OCI-LY7 (cell line): Measurements from ENCODE around the gene B4GALNT4. TPM values are rescaled to one million over a fixed set of nuclear protein-coding genes. Genes with fewer than 3 reads are reported as not detected.

Source experiments
- BruUV-seq: library from RNA; stranded (reverse); fragments of 400-500 nt; replicated peaks from 2 replicates; lab custom pipeline; 2021; lab: Mats Ljungman, UMichigan
- CTCF ChIA-PET: fragments of 300-600 bp; sonication (Branson Sonifier 250); formaldehyde crosslinking; loops from one replicate; lab custom pipeline; 2022; ENCODE audit warnings: antibody characterized with exemption; ENCODE audit not compliant: unreplicated experiment; lab: Charles Lee
- POLR2A ChIA-PET: fragments of 300-600 bp; sonication (Branson Sonifier 250); formaldehyde crosslinking; loops from one replicate; lab custom pipeline; 2022; ENCODE audit warnings: antibody characterized with exemption; lab: Charles Lee
- DNase-seq: peaks from one replicate; pipeline ENCODE4 v3.0.0-alpha.2; 2015; ENCODE audit warnings: low spot score
- H2AFZ ChIP-seq: fragments of 200-600 bp; sonication (generic), shearing (Covaris generic); 2 replicates; pipeline ENCODE4 v1.6.1; 2014; ENCODE audit warnings: mild to moderate bottlenecking, antibody characterized with exemption, low read length, moderate library complexity
- H3K27ac ChIP-seq: fragments of 200-600 bp; sonication (generic); 2 replicates; pipeline ENCODE4 v1.5.1; 2014; ENCODE audit warnings: mixed run types, low read depth, mild to moderate bottlenecking, moderate library complexity, low read length, inconsistent platforms; ENCODE audit not compliant: poor library complexity, severe bottlenecking
- H3K36me3 ChIP-seq: fragments of 200-600 bp; sonication (generic); 2 replicates; pipeline ENCODE4 v1.6.1; 2014; ENCODE audit warnings: mild to moderate bottlenecking, antibody characterized with exemption, low read length, moderate library complexity, mixed read lengths; ENCODE audit not compliant: insufficient read depth
- H3K4me1 ChIP-seq: fragments of 200-600 bp; sonication (generic); 2 replicates; pipeline ENCODE4 v1.5.1; 2014; ENCODE audit warnings: mild to moderate bottlenecking, low read length; ENCODE audit not compliant: insufficient read depth, poor library complexity, severe bottlenecking
- H3K4me2 ChIP-seq: fragments of 200-600 bp; sonication (generic); 2 replicates; pipeline ENCODE4 v1.6.1; 2014; ENCODE audit warnings: mild to moderate bottlenecking, low read length
- H3K4me3 ChIP-seq: fragments of 200-600 bp; sonication (generic); 2 replicates; pipeline ENCODE4 v1.5.1; 2014; ENCODE audit warnings: mild to moderate bottlenecking, low read depth, low read length; ENCODE audit not compliant: poor library complexity, severe bottlenecking
- H3K79me2 ChIP-seq: fragments of 200-600 bp; sonication (generic); 2 replicates; pipeline ENCODE4 v1.6.1; 2016; ENCODE audit warnings: low read depth, mild to moderate bottlenecking, low read length, moderate library complexity, mixed read lengths; ENCODE audit not compliant: insufficient read depth
- H3K9me2 ChIP-seq: fragments of 200-600 bp; sonication (generic); 2 replicates; pipeline ENCODE4 v1.6.1; 2016; ENCODE audit warnings: mild to moderate bottlenecking, low read length, mixed read lengths; ENCODE audit not compliant: insufficient read depth
- H3K9me3 ChIP-seq: fragments of 200-600 bp; sonication (generic); 2 replicates; pipeline ENCODE4 v1.6.1; 2014; ENCODE audit warnings: mild to moderate bottlenecking, mixed run types, low read length, mixed read lengths
- H4K20me1 ChIP-seq: fragments of 200-600 bp; sonication (generic); 2 replicates; pipeline ENCODE4 v1.6.1; 2014; ENCODE audit warnings: mild to moderate bottlenecking, antibody characterized with exemption, low read length, moderate library complexity, mixed read lengths; ENCODE audit not compliant: insufficient read depth
- CTCF ChIP-seq: fragments of 200-600 bp; sonication (generic); conservative IDR thresholded peaks from 2 replicates; pipeline ENCODE4 v1.5.1; 2014; ENCODE audit warnings: mild to moderate bottlenecking, antibody characterized with exemption, low read length, moderate library complexity, mixed read lengths
- EZH2phosphoT487 ChIP-seq: fragments of 200-600 bp; sonication (generic); IDR thresholded peaks from 2 replicates; pipeline ENCODE4 v1.6.1; 2018; ENCODE audit warnings: low read depth, borderline replicate concordance, mild to moderate bottlenecking, mixed run types, antibody characterized with exemption, low read length, moderate library complexity, mixed read lengths
- intact Hi-C: fragments of 100-400 bp; cut with micrococcal nuclease; formaldehyde crosslinking; loops from one replicate; pipeline ENCODE4 v1.10.0; 2022; ENCODE audit not compliant: unreplicated experiment
- total RNA-seq, 2 experiments: library from RNA; depleted of rRNA in 1 of 2; stranded (reverse); fragments of >200 nt in 1 of 2; shearing (Covaris generic) in 1 of 2; gene quantifications; 2 replicates each; pipeline ENCODE4 v1.2.3, GENCODE V29; 2014 to 2022

The B4GALNT4 gene
- total RNA-seq, 2 experiments from 2014 or later = not detected

DNA sequence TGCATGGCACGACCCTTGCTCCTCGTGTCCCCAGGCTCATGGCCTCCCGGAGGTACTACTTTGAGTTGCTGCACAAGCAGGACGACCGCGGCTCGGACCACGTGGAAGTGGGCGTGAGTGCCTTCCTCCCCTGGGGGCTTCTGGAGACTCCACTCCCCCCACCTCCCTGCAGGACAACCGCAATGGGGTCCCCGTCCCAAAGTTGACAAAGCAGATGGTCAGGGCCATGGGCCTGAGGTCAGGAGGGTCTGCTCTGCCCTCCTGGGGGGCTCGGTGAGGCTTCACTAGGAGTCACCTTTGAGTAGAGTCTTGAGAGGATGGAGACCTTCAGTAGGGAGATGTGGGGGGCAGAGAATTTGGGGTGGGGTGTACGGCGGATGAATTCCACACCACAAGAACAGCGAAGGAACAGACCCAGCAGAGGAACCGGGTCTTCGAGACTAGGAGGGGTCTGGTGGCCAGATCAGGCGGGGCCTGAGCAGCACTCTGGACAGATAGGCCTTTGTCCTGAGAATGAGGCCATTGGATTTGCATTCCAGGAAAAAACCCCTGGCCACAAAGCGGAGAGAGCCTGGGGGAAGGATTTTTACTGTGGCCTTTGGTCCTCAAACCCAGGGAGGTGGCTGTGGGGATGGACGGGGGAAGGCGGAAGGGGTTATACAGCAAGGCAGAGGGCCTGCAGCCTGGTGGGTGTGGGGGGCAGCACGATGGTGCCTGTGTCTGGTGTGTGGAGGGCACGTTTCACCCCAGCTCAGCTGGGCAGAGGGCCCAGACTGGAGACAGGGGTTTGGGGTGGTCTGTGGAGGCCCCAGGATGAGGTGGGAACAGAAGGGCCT, 4.6 kb downstream of the B4GALNT4 start:
- H3K4me3 ChIP-seq = no peak overlapping the region
- H3K4me1 ChIP-seq = no peaks in the 10 kb centered on the region
- no TSS peak for BruUV-seq
- H3K79me2 ChIP-seq = no peaks in the 10 kb centered on the region
- H2AFZ ChIP-seq = no peak overlapping the region
- no peaks in the 10 kb centered on the region for H4K20me1 ChIP-seq
- ChIA-PET CTCF (no interaction called here), POLR2A (no interaction called here)
- no peaks in the 10 kb centered on the region for H3K9me3 ChIP-seq
- intact Hi-C loops = no loop called here
- H3K36me3 ChIP-seq = no peaks in the 10 kb centered on the region
- no peak overlapping the region for H3K27ac ChIP-seq
- no peak for TF ChIP-seq EZH2phosphoT487
- no peak for TF ChIP-seq CTCF
- no peak overlapping the region for H3K4me2 ChIP-seq
- H3K9me2 ChIP-seq = no peaks in the 10 kb centered on the region
- no peak for DNase-seq

- H3K9me3 ChIP-seq = no peaks in the 10 kb centered on the region
- POLR2A ChIA-PET = no interaction called here
- intact Hi-C loops = no loop called here
- no TSS peak for BruUV-seq
- CTCF ChIA-PET = no interaction called here
- no peaks in the 10 kb centered on the region for H3K4me1 ChIP-seq
- H3K9me2 ChIP-seq = no peaks in the 10 kb centered on the region
- no peak overlapping the region for H3K27ac ChIP-seq
- H2AFZ ChIP-seq = no peak overlapping the region
- H3K36me3 ChIP-seq = no peaks in the 10 kb centered on the region
- no peak overlapping the region for H3K4me3 ChIP-seq
- TF ChIP-seq CTCF (no peak), EZH2phosphoT487 (no peak)
- no peak overlapping the region for H3K4me2 ChIP-seq
- H4K20me1 ChIP-seq = no peaks in the 10 kb centered on the region
- DNase-seq = no peak
- H3K79me2 ChIP-seq = no peaks in the 10 kb centered on the region
Observed at GRCh38 chr11:375065-376025, 6.0 kb downstream of the B4GALNT4 start.
